ENCODE results near the gene FKBP10.
"Not testable (repeated sequence)": the region's sequence is repeated elsewhere in the genome, so short reads cannot be mapped to it uniquely, and the experiment has no call there.

Gene FKBP10

GRCh38 chr17:41835800-41836549 lies 23.2 kb downstream of the FKBP10 start, which contains the start of gene NT5C3B:
NT5C3B (minus strand) TSS chr17:41836232; CDS start chr17:41836193, 39 bp downstream.
- CTCF ChIA-PET = interaction anchor here (0.6 to 1.4 kb wide), 2 partner anchors 12 to 16 kb away, joined by 4 to 5 read pairs; no protein-coding TSS in a partner anchor
- DNase-seq (ENCODE audit: extremely low spot score) = peak; percentile 98
- TF ChIP-seq LEF1 (IDR thresholded peaks at IDR 0.05; ENCODE audit: borderline replicate concordance) (no peak), NFRKB (IDR thresholded peaks at IDR 0.05) (no peak), TARDBP (IDR thresholded peaks at IDR 0.05) (no peak), BHLHE40 (IDR thresholded peaks at IDR 0.05; ENCODE audit: borderline replicate concordance) (no peak), HDGF (IDR thresholded peaks at IDR 0.05; ENCODE audit: borderline replicate concordance) (no peak), SUZ12 (IDR thresholded peaks at IDR 0.05) (no peak), L3MBTL2 (conservative IDR thresholded peaks at IDR 0.05) (no peak), FOXK2 (IDR thresholded peaks at IDR 0.05) (no peak), CTBP1 (IDR thresholded peaks at IDR 0.05; ENCODE audit: borderline replicate concordance) (no peak)
- TF ChIP-seq, protein P1, sequence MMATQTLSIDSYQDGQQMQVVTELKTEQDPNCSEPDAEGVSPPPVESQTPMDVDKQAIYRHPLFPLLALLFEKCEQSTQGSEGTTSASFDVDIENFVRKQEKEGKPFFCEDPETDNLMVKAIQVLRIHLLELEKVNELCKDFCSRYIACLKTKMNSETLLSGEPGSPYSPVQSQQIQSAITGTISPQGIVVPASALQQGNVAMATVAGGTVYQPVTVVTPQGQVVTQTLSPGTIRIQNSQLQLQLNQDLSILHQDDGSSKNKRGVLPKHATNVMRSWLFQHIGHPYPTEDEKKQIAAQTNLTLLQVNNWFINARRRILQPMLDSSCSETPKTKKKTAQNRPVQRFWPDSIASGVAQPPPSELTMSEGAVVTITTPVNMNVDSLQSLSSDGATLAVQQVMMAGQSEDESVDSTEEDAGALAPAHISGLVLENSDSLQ (IDR thresholded peaks at IDR 0.05) = no peak
- POLR2A ChIA-PET = interaction anchor here (1.0 to 5.9 kb wide), 10 partner anchors 12 to 147 kb away, joined by 3 to 40 read pairs (median 9); partner anchors contain the start of genes ACLY, EIF1, FKBP10 and JUP

GRCh38 chr17:41836550-41837196 lies 23.9 kb downstream of the FKBP10 start:
- ChIA-PET CTCF (no interaction called here), POLR2A (interaction anchor here (0.7 to 5.9 kb wide), 7 partner anchors 12 to 94 kb away, joined by 3 to 40 read pairs (median 8); partner anchors contain the start of genes FKBP10, KLHL11, ODAD4 and P3H4)
- TF ChIP-seq SP1 (IDR thresholded peaks at IDR 0.05) (no peak), NFRKB (IDR thresholded peaks at IDR 0.05) (no peak), ARNT (IDR thresholded peaks at IDR 0.05) (no peak), CTBP1 (IDR thresholded peaks at IDR 0.05; ENCODE audit: borderline replicate concordance) (no peak), ZNF384 (IDR thresholded peaks at IDR 0.05) (no peak), L3MBTL2 (conservative IDR thresholded peaks at IDR 0.05) (peak; percentile 13; the same call in 1 of the 2 replicates)
- no peak for DNase-seq (ENCODE audit: extremely low spot score)

DNA sequence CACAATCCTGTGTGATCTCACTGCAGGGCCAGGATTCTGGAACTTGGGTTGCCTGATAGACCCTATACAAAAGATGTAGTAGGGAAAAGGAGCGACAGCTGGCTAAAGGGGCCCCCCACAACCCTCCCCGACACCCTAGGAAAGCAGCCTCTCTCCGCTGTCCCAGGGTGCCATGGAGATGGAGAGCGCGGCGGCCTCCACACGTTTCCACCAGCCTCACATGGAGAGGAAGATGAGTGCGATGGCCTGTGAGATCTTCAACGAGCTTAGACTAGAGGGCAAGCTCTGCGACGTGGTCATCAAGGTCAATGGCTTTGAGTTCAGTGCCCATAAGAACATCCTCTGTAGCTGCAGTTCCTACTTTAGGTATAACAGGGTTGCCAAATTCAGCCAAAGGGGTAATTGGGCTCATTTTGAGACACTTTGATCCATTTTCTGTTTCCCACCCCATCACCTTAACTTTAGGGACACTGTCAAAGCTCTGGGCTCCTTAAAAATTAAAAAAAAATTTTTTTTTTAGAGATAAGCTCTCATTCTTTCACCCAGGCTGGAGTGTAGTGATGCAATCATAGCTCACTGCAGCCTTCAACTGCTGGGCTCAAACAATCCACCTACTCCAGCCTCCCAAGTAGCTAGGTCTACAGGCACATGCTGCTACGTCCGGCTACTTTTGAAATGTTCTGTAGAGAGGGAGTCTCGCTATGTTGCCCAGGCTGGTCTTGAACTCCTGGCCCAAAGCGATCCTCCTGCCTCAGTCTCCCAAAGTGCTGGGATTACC lies 25.1 kb downstream of the FKBP10 start, which contains the start of gene KLHL10:
Gene KLHL10, plus strand, starts transcription at position 65 of the 778 bp plus-strand sequence. Its CDS starts 108 bp downstream, at position 173.
- POLR2A ChIA-PET = interaction anchor here (0.6 to 5.9 kb wide), 5 partner anchors 13 to 148 kb away, joined by 3 to 40 read pairs (median 4); partner anchors contain the start of genes FKBP10, ODAD4 and P3H4
- DNase-seq (ENCODE audit: extremely low spot score) = no peak
- CTCF ChIA-PET = interaction anchor here (0.7 to 1.5 kb wide), 5 partner anchors 19 to 150 kb away, joined by 3 to 5 read pairs (median 3); no protein-coding TSS in a partner anchor
- TF ChIP-seq BHLHE40 (IDR thresholded peaks at IDR 0.05; ENCODE audit: borderline replicate concordance) = no peak
- TF ChIP-seq ELF4 (IDR thresholded peaks at IDR 0.05) = no peak
- no peak for TF ChIP-seq FOXK2 (IDR thresholded peaks at IDR 0.05)
- no peak for TF ChIP-seq CTBP1 (IDR thresholded peaks at IDR 0.05; ENCODE audit: borderline replicate concordance)
- no peak for TF ChIP-seq ZNF384 (IDR thresholded peaks at IDR 0.05)
- TF ChIP-seq, protein P1 (IDR thresholded peaks at IDR 0.05) = no peak
- TF ChIP-seq SUZ12 (IDR thresholded peaks at IDR 0.05) = no peak
- no peak for TF ChIP-seq SP1 (IDR thresholded peaks at IDR 0.05)
- no peak for TF ChIP-seq FOXM1 (IDR thresholded peaks at IDR 0.05; ENCODE audit: borderline replicate concordance)
- TF ChIP-seq HDGF (IDR thresholded peaks at IDR 0.05; ENCODE audit: borderline replicate concordance) = no peak
- TF ChIP-seq TARDBP (IDR thresholded peaks at IDR 0.05) = no peak
- no peak for TF ChIP-seq NFRKB (IDR thresholded peaks at IDR 0.05)

GRCh38 chr17:41839448-41839847 lies 26.6 kb downstream of the FKBP10 start:
- DNase-seq (ENCODE audit: extremely low spot score) = not testable (repeated sequence)
- CTCF ChIA-PET = interaction anchor here (0.6 to 1.5 kb wide), 2 partner anchors 29 to 38 kb away, joined by 3 read pairs; no protein-coding TSS in a partner anchor
- POLR2A ChIA-PET = interaction anchor here (5.9 kb wide), 1 partner anchor 28 kb away, joined by 40 read pairs; the partner anchor contains the start of genes FKBP10 and P3H4

GRCh38 chr17:41840781-41841180 lies 28.0 kb downstream of the FKBP10 start:
- CTCF ChIA-PET = not testable (repeated sequence)

DNA sequence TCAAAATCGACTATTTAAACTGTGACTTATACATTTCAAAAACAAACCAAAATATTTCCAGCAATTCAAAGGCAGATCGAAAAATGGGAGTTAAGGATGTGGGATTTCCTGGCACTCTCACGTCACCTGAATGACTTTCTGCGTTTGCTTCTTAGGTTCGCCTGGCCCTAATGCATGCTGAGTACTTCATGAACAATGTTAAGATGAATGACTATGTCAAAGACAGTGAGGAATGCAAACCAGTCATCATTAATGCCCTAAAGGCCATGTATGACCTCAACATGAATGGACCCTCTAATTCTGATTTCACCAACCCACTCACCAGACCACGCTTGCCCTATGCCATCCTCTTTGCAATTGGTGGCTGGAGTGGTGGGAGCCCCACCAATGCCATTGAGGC lies 32.2 kb downstream of the FKBP10 start:
- POLR2A ChIA-PET = no interaction called here
- DNase-seq (ENCODE audit: extremely low spot score) = no peak
- CTCF ChIA-PET = no interaction called here
- no peak for TF ChIP-seq ZNF384 (IDR thresholded peaks at IDR 0.05)
- no peak for TF ChIP-seq TARDBP (IDR thresholded peaks at IDR 0.05)
- no peak for TF ChIP-seq FOXA1 (IDR thresholded peaks at IDR 0.05)
- no peak for TF ChIP-seq LEF1 (IDR thresholded peaks at IDR 0.05; ENCODE audit: borderline replicate concordance)
- TF ChIP-seq FOXM1 (IDR thresholded peaks at IDR 0.05; ENCODE audit: borderline replicate concordance) = no peak
- TF ChIP-seq NFRKB (IDR thresholded peaks at IDR 0.05) = no peak
- TF ChIP-seq ARNT (IDR thresholded peaks at IDR 0.05) = no peak
- TF ChIP-seq SP1 (IDR thresholded peaks at IDR 0.05) = no peak
- no peak for TF ChIP-seq ELF4 (IDR thresholded peaks at IDR 0.05)
- no peak for TF ChIP-seq L3MBTL2 (conservative IDR thresholded peaks at IDR 0.05)
- TF ChIP-seq FOXK2 (IDR thresholded peaks at IDR 0.05) = no peak
- TF ChIP-seq CTBP1 (IDR thresholded peaks at IDR 0.05; ENCODE audit: borderline replicate concordance) = no peak
- no peak for TF ChIP-seq SUZ12 (IDR thresholded peaks at IDR 0.05)
- TF ChIP-seq HDGF (IDR thresholded peaks at IDR 0.05; ENCODE audit: borderline replicate concordance) = no peak
- TF ChIP-seq, protein P1 (IDR thresholded peaks at IDR 0.05) = no peak
- TF ChIP-seq BHLHE40 (IDR thresholded peaks at IDR 0.05; ENCODE audit: borderline replicate concordance) = no peak

More at GRCh38 chr17:41840781-41841180, 28.0 kb downstream of the FKBP10 start:
- POLR2A ChIA-PET = interaction anchor here (1.4 kb wide), 1 partner anchor 23 kb away, joined by 3 read pairs; no protein-coding TSS in a partner anchor
- DNase-seq (ENCODE audit: extremely low spot score) = not testable (repeated sequence)

Data from HEK293T (cell line).